Heart right ventricle (tissue), 16 donors: ENCODE measurements around the gene AP2M1. TPM values are rescaled to one million over a fixed set of nuclear protein-coding genes. Genes with fewer than 3 reads are reported as not detected.
A peak's percentile ranks its signal among the peaks of the same experiment; 100 is the strongest.

Source experiments
- ATAC-seq, 8 donors: fragments of 200-7000 bp; cut with Tn5 transposase; one replicate each; pipeline ENCODE4 v1.9.1; 2020; ENCODE audit warnings: mild to moderate bottlenecking in 8 of 8, moderate library complexity in 8 of 8, moderate number of reproducible peaks in 1 of 8
- DNase-seq, 2 donors: peaks; one replicate each; pipeline ENCODE4 v3.0.0-alpha.2; 2020
- H3K27ac ChIP-seq, 10 donors: fragments of 200-600 bp; sonication (generic) in 2 of 10; one replicate each; pipeline versions ENCODE4 v1.5.0 to v1.8.0; 2020 to 2022; ENCODE audit warnings: mild to moderate bottlenecking in 3 of 10
- H3K27me3 ChIP-seq, 7 donors: fragments of 200-600 bp; one replicate each; pipeline ENCODE4 v1.8.0; 2021 to 2022; ENCODE audit warnings: mild to moderate bottlenecking in 2 of 7
- H3K36me3 ChIP-seq, 9 donors: fragments of 200-600 bp; sonication (generic) in 1 of 9; one replicate each; pipeline versions ENCODE4 v1.5.0 to v1.8.0; 2020 to 2022; ENCODE audit warnings: mild to moderate bottlenecking in 2 of 9
- H3K4me1 ChIP-seq, 9 donors: fragments of 200-600 bp; sonication (generic) in 1 of 9; one replicate each; pipeline versions ENCODE4 v1.5.0 to v1.8.0; 2020 to 2022; ENCODE audit warnings: mild to moderate bottlenecking in 4 of 9
- H3K4me3 ChIP-seq, 10 donors: fragments of 200-600 bp; sonication (generic) in 2 of 10; one replicate each; pipeline versions ENCODE4 v1.5.0 to v1.8.0; 2020 to 2022; ENCODE audit warnings: mild to moderate bottlenecking in 7 of 10, moderate library complexity in 2 of 10
- H3K9me3 ChIP-seq, 11 donors: fragments of 200-600 bp in 10 of 11; sonication (generic) in 2 of 11; one replicate each; pipeline versions ENCODE4 v1.5.0 to v1.8.0; 2013 to 2022; ENCODE audit warnings: mild to moderate bottlenecking in 2 of 11, control low read depth in 1 of 11, moderate library complexity in 1 of 11
- CTCF ChIP-seq, 9 donors: fragments of 200-600 bp; sonication (generic) in 2 of 9; IDR thresholded peaks; one replicate each; pipeline versions ENCODE4 v1.5.0 to v1.8.0; 2021 to 2022; ENCODE audit warnings: antibody characterized with exemption in 9 of 9, mild to moderate bottlenecking in 5 of 9, moderate library complexity in 1 of 9
- WGBS, 2 donors: extraction: QIAGEN DNeasy Blood & Tissue Kit; methylation state at CpG; one replicate each; pipeline ENCODE4 v1.1.7; 2013; ENCODE audit warnings: inconsistent platforms in 1 of 2; 5-methylcytosine and 5-hydroxymethylcytosine counted together
- intact Hi-C, 10 donors: fragments of 100-400 bp; cut with DNase I; formaldehyde crosslinking; loops; one replicate each; pipeline versions ENCODE4 v1.11.1 to v1.14.2; 2022
- polyA plus RNA-seq, 2 donors: library from polyadenylated mRNA; stranded (reverse); fragments of 200-250 nt; gene quantifications; one replicate each; pipeline ENCODE4 v1.2.3, GENCODE V29; 2013
- total RNA-seq, 10 donors: library from RNA; stranded (reverse); fragmentation: NEBNext Ultra II Directional in 3 of 10; extraction: Animal tissue kit (Norgen Biotek cat#: 25700) in 3 of 10; gene quantifications; one replicate each; pipeline versions ENCODE4 v1.2.1 to v1.2.4, GENCODE V29; 2021 to 2023
- donor health status: Arrhythmogenic right ventricular cardiomyopathy.
- donor health status: ischemic (EF 13 %, LVEDD 7.1; RV severe dilation, severe dysfunction).
- donor health status: healthy with polysubstance abuse.
- donor health status: DM: no; HTN: yes; CAD: no.
- donor health status: DM: no; HTN: no; CAD: no.
- donor health status: ischemic (EF 25% LVEDD 6.9; RV normal size, moderate dysfunction).
- donor health status: ischemic (EF 25% LVEDD 5.7; RV mildly dilated, moderate dysfunction).
- donor health status: healthy.
- donor health status: DM: yes; HTN: yes; CAD: no.
- donor health status: Ischemic cardiomyopathy.
- donor health status: ischemic (EF 35%, LVEDD 5.7; RV mildly dilated, moderate dysfunction).
- donor health status: nonischemic (EF 11% LVEDD 7.7; RV severe dilation, severe dysfunction).
- donor health status: DM: yes; HTN: yes; CAD: no.
- donor health status: PGD.
- donor health status: ischemic (EF 29% LVEDD 5.4; RV normal size, mild dysfunction).
- donor health status: nonischemic (EF 23%, LVEDD 6.1; RV moderate dilation, normal function).

Gene AP2M1
- total and polyA plus RNA-seq, 12 donors = 187 to 390 (median 321) TPM

- no peak for TF ChIP-seq CTCF (IDR thresholded peaks at IDR 0.05)
- 4 to 6% methylated on average over 63 to 79 of the region's 79 CpGs for WGBS, 2 donors
These were observed 56.2 kb downstream of the AP2M1 start for GRCh38 chr3:184230603-184231528.

GRCh38 chr3:184231671-184232070, 57.0 kb downstream of the AP2M1 start:
- Histone ChIP-seq H3K27me3 (peaks cover 17 to 70% (median 52%) of the 10 kb centered on the region in 7 donors), H3K27ac (no peak overlapping the region), H3K4me3 (no peak overlapping the region), H3K9me3 (no peaks in the 10 kb centered on the region), H3K36me3 (no peaks in the 10 kb centered on the region), H3K4me1 (peaks cover 0 to 20% (median 11%) of the 10 kb centered on the region in 9 donors)
- DNase-seq (no peak), ATAC-seq (no peak)
- WGBS, 2 donors = 57 to 65% methylated on average over 3 of the region's 3 CpGs
- TF ChIP-seq CTCF (IDR thresholded peaks at IDR 0.05) = no peak
- intact Hi-C loops = no loop called here

More at GRCh38 chr3:184230603-184231528, 56.2 kb downstream of the AP2M1 start:
- ATAC-seq (no peak), DNase-seq (no peak)
- H3K36me3 ChIP-seq = no peaks in the 10 kb centered on the region
- no peak overlapping the region for H3K27ac ChIP-seq
- H3K4me1 ChIP-seq = peaks cover 0 to 20% (median 11%) of the 10 kb centered on the region in 9 donors
- peak overlapping the region; percentile 20 to 69 (median 54) for H3K4me3 ChIP-seq
- intact Hi-C loops = no loop called here
- H3K27me3 ChIP-seq = peaks cover 17 to 78% (median 52%) of the 10 kb centered on the region in 7 donors
- H3K9me3 ChIP-seq = no peaks in the 10 kb centered on the region

DNA sequence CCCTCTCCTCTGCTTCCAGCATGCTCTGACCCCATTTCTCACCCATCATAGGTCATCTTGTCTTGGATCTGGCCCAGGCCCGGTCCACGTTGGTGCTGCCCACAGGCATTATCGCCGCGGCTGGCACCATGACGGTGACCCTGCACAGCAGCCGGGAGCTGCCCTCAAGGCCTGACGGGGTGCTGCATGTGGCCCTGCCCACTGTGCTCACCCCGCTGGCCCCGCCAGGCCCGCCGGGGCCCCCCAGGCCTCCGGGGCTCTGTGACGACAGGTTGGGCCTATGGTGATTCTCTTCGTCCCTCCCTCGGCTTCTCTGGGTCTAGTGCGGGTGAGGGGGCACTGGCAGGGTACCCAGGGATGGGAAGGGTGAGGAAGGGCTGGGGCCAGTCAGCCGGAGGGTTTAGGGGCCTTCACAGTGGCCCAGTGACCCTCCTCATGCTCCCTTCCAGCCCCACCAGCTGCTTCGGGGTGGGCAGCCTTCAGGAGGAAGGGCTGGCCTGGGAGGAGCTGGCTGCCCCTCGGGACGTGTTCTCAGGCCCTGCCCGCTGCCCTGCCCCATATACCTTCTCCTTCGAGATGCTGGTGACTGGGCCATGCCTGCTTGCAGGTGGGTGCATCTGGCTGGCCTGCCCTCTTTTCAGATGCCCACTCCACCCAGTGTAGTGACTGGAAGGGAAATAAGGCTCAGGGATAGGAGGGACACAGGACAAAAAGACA, 58.6 kb downstream of the AP2M1 start:
- 83 to 88% methylated on average over 20 to 23 of the region's 23 CpGs for WGBS, 2 donors
- DNase-seq = no peak
- intact Hi-C loops = no loop called here
- Histone ChIP-seq H3K27me3 (peaks cover 17 to 58% (median 47%) of the 10 kb centered on the region in 7 donors), H3K4me1 (peaks cover 0 to 20% (median 11%) of the 10 kb centered on the region in 9 donors), H3K9me3 (no peaks in the 10 kb centered on the region), H3K4me3 (no peak overlapping the region), H3K36me3 (no peaks in the 10 kb centered on the region), H3K27ac (no peak overlapping the region)
- no peak for TF ChIP-seq CTCF (IDR thresholded peaks at IDR 0.05)
- no peak for ATAC-seq

Other genes with a start within 250 kb of the AP2M1 start
- gene ABCC5, start 157.0 kb upstream of the AP2M1 start, total RNA-seq = 10 to 100 TPM; 26.0 to 89.6 (median 40.9) TPM
- gene ABCC5, start 157.0 kb upstream of the AP2M1 start, polyA plus RNA-seq = 10 to 100 TPM; 12.1 to 70.0 TPM
- gene HTR3D, start 143.1 kb upstream of the AP2M1 start, total RNA-seq = not detected
- gene HTR3D, start 143.1 kb upstream of the AP2M1 start, polyA plus RNA-seq = not detected
- not detected for gene HTR3C, start 121.8 kb upstream of the AP2M1 start, total RNA-seq
- gene HTR3C, start 121.8 kb upstream of the AP2M1 start, polyA plus RNA-seq = not detected
- not detected for gene HTR3E, start 77.8 kb upstream of the AP2M1 start, total RNA-seq
- not detected for gene HTR3E, start 77.8 kb upstream of the AP2M1 start, polyA plus RNA-seq
- gene EIF2B5, start 39.5 kb upstream of the AP2M1 start, total RNA-seq = 10 to 100 TPM; 26.8 to 37.3 (median 31.6) TPM
- 10 to 100 TPM; 30.6 to 44.6 TPM for gene EIF2B5, start 39.5 kb upstream of the AP2M1 start, polyA plus RNA-seq
- 10 to 100 TPM; 52.6 to 81.7 (median 68.6) TPM for gene DVL3, start 19.5 kb upstream of the AP2M1 start, total RNA-seq
- 10 to 100 TPM; 37.5 to 42.0 TPM for gene DVL3, start 19.5 kb upstream of the AP2M1 start, polyA plus RNA-seq
- 10 to 100 TPM; 60.1 to 90.7 (median 68.3) TPM for gene ABCF3, start 11.3 kb downstream of the AP2M1 start, total RNA-seq
- 10 to 100 TPM; 78.0 to 87.9 TPM for gene ABCF3, start 11.3 kb downstream of the AP2M1 start, polyA plus RNA-seq
- gene VWA5B2, start 54.7 kb downstream of the AP2M1 start, total RNA-seq = under 1 TPM in 1 of 10 donors, not detected in 9; 0.09 TPM
- gene VWA5B2, start 54.7 kb downstream of the AP2M1 start, polyA plus RNA-seq = under 1 TPM in 1 of 2 donors, not detected in 1; 0.03 TPM
- 10 to 100 TPM; 10.7 to 25.1 (median 13.3) TPM for gene ALG3, start 74.1 kb downstream of the AP2M1 start, total RNA-seq
- 10 to 100 TPM; 16.8 to 63.6 TPM for gene ALG3, start 74.1 kb downstream of the AP2M1 start, polyA plus RNA-seq
- gene EEF1AKMT4, start 74.8 kb downstream of the AP2M1 start, total RNA-seq = 1 to 10 TPM in 7 of 10 donors, under 1 TPM in 3; 0.49 to 2.3 (median 1.1) TPM
- gene EEF1AKMT4, start 74.8 kb downstream of the AP2M1 start, polyA plus RNA-seq = 10 to 100 TPM in 1 of 2 donors, under 1 TPM in 1; 0.95 to 19.4 TPM
- gene CAMK2N2, start 86.7 kb downstream of the AP2M1 start, total RNA-seq = under 1 TPM in 3 of 10 donors, not detected in 7; 0.20 to 0.30 (median 0.25) TPM
- gene CAMK2N2, start 86.7 kb downstream of the AP2M1 start, polyA plus RNA-seq = under 1 TPM in 1 of 2 donors, not detected in 1; 0.12 TPM
- under 1 TPM in 2 of 10 donors, not detected in 8; 0.20 to 0.28 TPM for gene ECE2, start 101.2 kb downstream of the AP2M1 start, total RNA-seq
- not detected for gene ECE2, start 101.2 kb downstream of the AP2M1 start, polyA plus RNA-seq
- 100 to 1,000 TPM; 210 to 254 (median 231) TPM for gene PSMD2, start 124.4 kb downstream of the AP2M1 start, total RNA-seq
- 100 to 1,000 TPM in 1 of 2 donors, 10 to 100 TPM in 1; 49.0 to 288 TPM for gene PSMD2, start 124.4 kb downstream of the AP2M1 start, polyA plus RNA-seq
- gene EIF4G1, start 139.8 kb downstream of the AP2M1 start, total RNA-seq = 100 to 1,000 TPM; 203 to 316 (median 209) TPM
- gene EIF4G1, start 139.8 kb downstream of the AP2M1 start, polyA plus RNA-seq = 100 to 1,000 TPM; 142 to 277 TPM
- gene FAM131A, start 162.7 kb downstream of the AP2M1 start, total RNA-seq = 10 to 100 TPM; 23.0 to 36.5 (median 26.7) TPM
- gene FAM131A, start 162.7 kb downstream of the AP2M1 start, polyA plus RNA-seq = 10 to 100 TPM; 21.6 to 32.5 TPM
- gene CLCN2, start 186.8 kb downstream of the AP2M1 start, total RNA-seq = 1 to 10 TPM; 1.3 to 3.0 (median 2.4) TPM
- gene CLCN2, start 186.8 kb downstream of the AP2M1 start, polyA plus RNA-seq = 1 to 10 TPM; 1.6 to 8.4 TPM
- gene POLR2H, start 186.9 kb downstream of the AP2M1 start, total RNA-seq = 10 to 100 TPM; 17.4 to 31.0 (median 22.9) TPM
- gene POLR2H, start 186.9 kb downstream of the AP2M1 start, polyA plus RNA-seq = 10 to 100 TPM; 55.1 to 63.7 TPM
- 1 to 10 TPM in 2 of 10 donors, under 1 TPM in 5, not detected in 3; 0.16 to 1.3 (median 0.56) TPM for gene THPO, start 203.4 kb downstream of the AP2M1 start, total RNA-seq
- gene THPO, start 203.4 kb downstream of the AP2M1 start, polyA plus RNA-seq = 1 to 10 TPM in 1 of 2 donors, under 1 TPM in 1; 0.30 to 1.0 TPM
- gene CHRD, start 205.2 kb downstream of the AP2M1 start, total RNA-seq = 10 to 100 TPM in 1 of 10 donors, 1 to 10 TPM in 9; 1.4 to 10.9 (median 3.7) TPM
- 10 to 100 TPM in 1 of 2 donors, 1 to 10 TPM in 1; 7.5 to 17.3 TPM for gene CHRD, start 205.2 kb downstream of the AP2M1 start, polyA plus RNA-seq